ENCODE data around the gene SLC25A27. TPM values are rescaled to one million over a fixed set of nuclear protein-coding genes. Genes with fewer than 3 reads are reported as not detected.

The SLC25A27 gene
- total RNA-seq, 1 donor from 2014 or later, result 6.5 TPM

GRCh38 chr6:46612645-46613044, 40.1 kb upstream of the SLC25A27 start:
- Mint-ChIP-seq H3K9me3 (ENCODE audit: low read depth) (no peaks in the 10 kb centered on the region), H3K4me1 (ENCODE audit: low read depth) (no peaks in the 10 kb centered on the region), H3K36me3 (ENCODE audit: low read depth) (no peaks in the 10 kb centered on the region), H3K27ac (ENCODE audit: unreplicated experiment) (no peak overlapping the region), H3K4me3 (ENCODE audit: unreplicated experiment) (no peak overlapping the region), H3K27me3 (ENCODE audit: low read depth) (no peaks in the 10 kb centered on the region)
- DNase-seq (ENCODE audit: low spot score), result no peak
- TF ChIP-seq CTCF (IDR thresholded peaks at IDR 0.05), result no peak

GRCh38 chr6:46618726-46619125, 34.0 kb upstream of the SLC25A27 start:
- no peak overlapping the region for H3K4me3 Mint-ChIP-seq (ENCODE audit: unreplicated experiment)
- no peak overlapping the region for H3K27ac Mint-ChIP-seq (ENCODE audit: unreplicated experiment)
- H3K36me3 Mint-ChIP-seq (ENCODE audit: low read depth), result no peaks in the 10 kb centered on the region
- peaks cover 7% of the 10 kb centered on the region for H3K9me3 Mint-ChIP-seq (ENCODE audit: low read depth)
- H3K27me3 Mint-ChIP-seq (ENCODE audit: low read depth), result no peaks in the 10 kb centered on the region
- no peak for TF ChIP-seq CTCF (IDR thresholded peaks at IDR 0.05)
- no peaks in the 10 kb centered on the region for H3K4me1 Mint-ChIP-seq (ENCODE audit: low read depth)
- DNase-seq (ENCODE audit: low spot score), result no peak

GRCh38 chr6:46626228-46626909, 26.4 kb upstream of the SLC25A27 start:
- no peak for DNase-seq (ENCODE audit: low spot score)
- Mint-ChIP-seq H3K9me3 (ENCODE audit: low read depth) (peaks cover 3% of the 10 kb centered on the region), H3K4me1 (ENCODE audit: low read depth) (peaks cover 13% of the 10 kb centered on the region), H3K4me3 (ENCODE audit: unreplicated experiment) (peak overlapping the region; percentile 19), H3K27ac (ENCODE audit: unreplicated experiment) (no peak overlapping the region), H3K36me3 (ENCODE audit: low read depth) (no peaks in the 10 kb centered on the region), H3K27me3 (ENCODE audit: low read depth) (peaks cover under 1% of the 10 kb centered on the region)
- peak; percentile 94 for TF ChIP-seq CTCF (IDR thresholded peaks at IDR 0.05)

GRCh38 chr6:46626976-46627375, 25.8 kb upstream of the SLC25A27 start:
- no peak for DNase-seq (ENCODE audit: low spot score)
- Mint-ChIP-seq H3K27me3 (ENCODE audit: low read depth) (peaks cover 2% of the 10 kb centered on the region), H3K9me3 (ENCODE audit: low read depth) (peaks cover 3% of the 10 kb centered on the region), H3K4me1 (ENCODE audit: low read depth) (peaks cover 13% of the 10 kb centered on the region), H3K36me3 (ENCODE audit: low read depth) (no peaks in the 10 kb centered on the region), H3K27ac (ENCODE audit: unreplicated experiment) (no peak overlapping the region), H3K4me3 (ENCODE audit: unreplicated experiment) (no peak overlapping the region)
- no peak for TF ChIP-seq CTCF (IDR thresholded peaks at IDR 0.05)

GRCh38 chr6:46628498-46628897, 24.3 kb upstream of the SLC25A27 start:
- no peak overlapping the region for H3K27ac Mint-ChIP-seq (ENCODE audit: unreplicated experiment)
- H3K9me3 Mint-ChIP-seq (ENCODE audit: low read depth), result no peaks in the 10 kb centered on the region
- H3K4me3 Mint-ChIP-seq (ENCODE audit: unreplicated experiment), result no peak overlapping the region
- peaks cover 13% of the 10 kb centered on the region for H3K4me1 Mint-ChIP-seq (ENCODE audit: low read depth)
- no peak for DNase-seq (ENCODE audit: low spot score)
- no peak for TF ChIP-seq CTCF (IDR thresholded peaks at IDR 0.05)
- H3K36me3 Mint-ChIP-seq (ENCODE audit: low read depth), result no peaks in the 10 kb centered on the region
- peaks cover 2% of the 10 kb centered on the region for H3K27me3 Mint-ChIP-seq (ENCODE audit: low read depth)
